ENCODE measurements around the gene NUDT17. TPM values are rescaled to one million over a fixed set of nuclear protein-coding genes. Genes with fewer than 3 reads are reported as not detected.

The NUDT17 gene
- total and polyA plus RNA-seq, 2 experiments from 2014 or later, result 2.8 to 4.3 TPM

- Histone ChIP-seq H3K27ac (ENCODE audit: low read depth) (no peak overlapping the region), H4K20me1 (replicated peaks; ENCODE audit: insufficient read depth) (0 out of 2 replicates have a peak, but pooled peaks cover 4% of the 10 kb centered on the region), H3K36me3 (ENCODE audit: insufficient read depth) (no peaks in the 10 kb centered on the region), H3K27me3 (ENCODE audit: insufficient read depth) (no peaks in the 10 kb centered on the region), H3K4me2 (no peak overlapping the region), H3K79me2 (replicated peaks; ENCODE audit: insufficient read depth) (peaks cover 75% of the 10 kb centered on the region), H3K4me1 (ENCODE audit: insufficient read depth) (0 out of 2 replicates have a peak, but pooled peaks cover 4% of the 10 kb centered on the region), H3K4me3 (no peak overlapping the region), H3F3A (replicated peaks; ENCODE audit: low read depth) (no peaks in the 10 kb centered on the region), H3K9me2 (ENCODE audit: insufficient read depth) (no peaks in the 10 kb centered on the region), H2AFZ (no peak overlapping the region)
- DNase-seq (ENCODE audit: low spot score) (no peak), ATAC-seq (no peak)
- Mint-ChIP-seq H3K4me3 (no peak overlapping the region), H3K27me3 (ENCODE audit: insufficient read depth, low read depth, poor library complexity) (peaks cover 3% of the 10 kb centered on the region), H3K4me1 (peaks cover 24% of the 10 kb centered on the region), H3K9me3 (no peaks in the 10 kb centered on the region), H3K27ac (no peak overlapping the region), H3K36me3 (ENCODE audit: low read depth) (no peaks in the 10 kb centered on the region; the same call in 2 of the 3 replicates)
- no peak for TF ChIP-seq ZNF331 (CRISPR knock-in tag; IDR thresholded peaks at IDR 0.05; ENCODE audit: low read depth)
- TF ChIP-seq NANOG (IDR thresholded peaks at IDR 0.05; ENCODE audit: borderline replicate concordance), result no peak
- no peak for TF ChIP-seq EZH2 (IDR thresholded peaks at IDR 0.05; ENCODE audit: low read depth, unreplicated experiment)
- TF ChIP-seq ZNF462 (CRISPR knock-in tag; IDR thresholded peaks at IDR 0.05), result no peak
- no peak for TF ChIP-seq ZNF114 (CRISPR knock-in tag; IDR thresholded peaks at IDR 0.05)
- TF ChIP-seq POLR2AphosphoS5 (IDR thresholded peaks at IDR 0.05; ENCODE audit: low read depth), result no peak
- TF ChIP-seq ETS1 (IDR thresholded peaks at IDR 0.05), result no peak
- no peak for TF ChIP-seq JUNB (IDR thresholded peaks at IDR 0.05; ENCODE audit: unreplicated experiment)
- no peak for TF ChIP-seq CREB1 (CRISPR knock-in tag; IDR thresholded peaks at IDR 0.05; ENCODE audit: low read depth)
- TF ChIP-seq STAT1 (IDR thresholded peaks at IDR 0.05; ENCODE audit: unreplicated experiment), result no peak
- TF ChIP-seq EZH2phosphoT487 (IDR thresholded peaks at IDR 0.05; ENCODE audit: unreplicated experiment), result no peak
- no peak for TF ChIP-seq REST (IDR thresholded peaks at IDR 0.05; ENCODE audit: unreplicated experiment)
- no peak for TF ChIP-seq CTCF (conservative IDR thresholded peaks at IDR 0.05; ENCODE audit: low read depth in 2 of 2)
These were observed 40.4 kb upstream of the NUDT17 start for GRCh38 chr1:145805057-145805456.

Measured in GM23338 (cell line).